Astrocyte of the cerebellum (primary cell): ENCODE results near the gene ADTRP.

Experiments used
- DNase-seq: peaks from one replicate; pipeline ENCODE4 v3.0.0-alpha.2; 2011; ENCODE audit warnings: low read depth
- H3K4me3 ChIP-seq: 2 replicates; pipeline ENCODE4 v1.5.1; 2011; ENCODE audit warnings: mild to moderate bottlenecking, low read depth, low read length, moderate library complexity
- CTCF ChIP-seq: IDR thresholded peaks from 2 replicates; pipeline ENCODE4 v1.5.1; 2012; ENCODE audit warnings: low read length, low read depth, moderate library complexity, mild to moderate bottlenecking; ENCODE audit errors: missing control alignments
- in situ Hi-C: cut with HindIII; loops from 2 replicates; pipeline ENCODE4 v1.10.0; 2017; ENCODE audit warnings: low sequenced_read_pairs

ADTRP gene

GRCh38 chr6:11718031-11718430 lies 60.6 kb downstream of the ADTRP start:
- no peak overlapping the region for H3K4me3 ChIP-seq
- no peak for DNase-seq
- in situ Hi-C loops: no loop called here
- TF ChIP-seq CTCF: no peak

- no peak overlapping the region for H3K4me3 ChIP-seq
- DNase-seq: no peak
- in situ Hi-C loops: no loop called here
- TF ChIP-seq CTCF: no peak
Observed at GRCh38 chr6:11714798-11715285, 63.8 kb downstream of the ADTRP start.

GRCh38 chr6:11714116-11714797 lies 64.3 kb downstream of the ADTRP start:
- no peak for DNase-seq
- no peak overlapping the region for H3K4me3 ChIP-seq
- in situ Hi-C loops: no loop called here

GRCh38 chr6:11712760-11713159 lies 65.8 kb downstream of the ADTRP start:
- DNase-seq: no peak
- H3K4me3 ChIP-seq: no peak overlapping the region
- in situ Hi-C loops: no loop called here
- TF ChIP-seq CTCF: no peak

More at GRCh38 chr6:11714116-11714797, 64.3 kb downstream of the ADTRP start:
- no peak for TF ChIP-seq CTCF

GRCh38 chr6:11711984-11712711 lies 66.5 kb downstream of the ADTRP start:
- DNase-seq: no peak
- no peak overlapping the region for H3K4me3 ChIP-seq
- TF ChIP-seq CTCF: no peak
- in situ Hi-C loops: no loop called here

- no peak for DNase-seq
- no peak overlapping the region for H3K4me3 ChIP-seq
- no peak for TF ChIP-seq CTCF
- in situ Hi-C loops: no loop called here
Observed at GRCh38 chr6:11711003-11711983, 67.3 kb downstream of the ADTRP start.
